ENCODE data around the gene SLC26A4. TPM values are rescaled to one million over a fixed set of nuclear protein-coding genes. Genes with fewer than 3 reads are reported as not detected.

SLC26A4 gene
- total RNA-seq, 1 experiment from 2014 or later = 0.66 TPM

DNA sequence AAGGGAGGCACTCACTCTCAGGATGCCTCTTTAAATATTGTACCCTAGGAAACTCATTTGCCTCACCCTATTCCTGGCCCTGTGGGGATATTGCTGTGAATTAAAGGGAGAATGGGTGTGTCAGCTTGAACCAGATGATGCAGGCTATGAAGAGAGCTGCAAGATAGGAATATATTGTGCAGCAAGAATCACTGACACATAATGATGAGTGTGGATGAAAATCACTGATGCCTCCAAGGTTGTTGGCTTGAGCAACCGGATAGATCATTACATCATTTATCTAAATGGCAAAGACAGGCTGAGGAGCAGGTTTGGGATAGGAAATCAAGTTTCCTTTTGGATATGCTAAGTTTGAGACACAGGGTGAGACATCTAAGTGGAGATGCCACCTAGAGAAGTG lies 6.2 kb downstream of the SLC26A4 start:
- Histone ChIP-seq H3K4me1 (ENCODE audit: control insufficient read depth in 1 of 2, insufficient read depth in 2 of 2, low read length in 2 of 2) (no peaks in the 10 kb centered on the region), H3K9ac (ENCODE audit: low read length) (no peak overlapping the region), H3K9me2 (ENCODE audit: insufficient read depth) (no peaks in the 10 kb centered on the region), H3K4me2 (ENCODE audit: low read length) (no peak overlapping the region), H3K36me3 (ENCODE audit: control insufficient read depth in 1 of 2, insufficient read depth in 2 of 2, low read length in 2 of 2) (no peaks in the 10 kb centered on the region), H3K79me2 (ENCODE audit: insufficient read depth, low read length) (no peaks in the 10 kb centered on the region), H3K27ac (ENCODE audit: low read depth, low read length) (no peak overlapping the region), H3K9me3 (ENCODE audit: control insufficient read depth in 1 of 2, insufficient read depth in 1 of 2, low read depth in 1 of 2, low read length in 2 of 2) (no peaks in the 10 kb centered on the region), H2AFZ (ENCODE audit: low read depth, low read length, poor library complexity, severe bottlenecking) (no peak overlapping the region), H4K20me1 (ENCODE audit: insufficient read depth) (no peaks in the 10 kb centered on the region), H3K4me3 (replicated peaks in 1 of 2; ENCODE audit: low read depth in 1 of 2, low read length in 2 of 2) (no peak overlapping the region), H3K27me3 (ENCODE audit: insufficient read depth, low read length) (no peaks in the 10 kb centered on the region)
- DNase-seq (ENCODE audit: low read depth, low spot score) (no peak), ATAC-seq (no peak)
- ChIA-PET POLR2A (no interaction called here), CTCF (no interaction called here), RAD21 (ENCODE audit: low non-redundant PET in 1 of 2, low total read pairs in 2 of 2, uncharacterized antibody in 2 of 2, unreplicated experiment in 2 of 2) (no interaction called here)
- TF ChIP-seq, protein P1, sequence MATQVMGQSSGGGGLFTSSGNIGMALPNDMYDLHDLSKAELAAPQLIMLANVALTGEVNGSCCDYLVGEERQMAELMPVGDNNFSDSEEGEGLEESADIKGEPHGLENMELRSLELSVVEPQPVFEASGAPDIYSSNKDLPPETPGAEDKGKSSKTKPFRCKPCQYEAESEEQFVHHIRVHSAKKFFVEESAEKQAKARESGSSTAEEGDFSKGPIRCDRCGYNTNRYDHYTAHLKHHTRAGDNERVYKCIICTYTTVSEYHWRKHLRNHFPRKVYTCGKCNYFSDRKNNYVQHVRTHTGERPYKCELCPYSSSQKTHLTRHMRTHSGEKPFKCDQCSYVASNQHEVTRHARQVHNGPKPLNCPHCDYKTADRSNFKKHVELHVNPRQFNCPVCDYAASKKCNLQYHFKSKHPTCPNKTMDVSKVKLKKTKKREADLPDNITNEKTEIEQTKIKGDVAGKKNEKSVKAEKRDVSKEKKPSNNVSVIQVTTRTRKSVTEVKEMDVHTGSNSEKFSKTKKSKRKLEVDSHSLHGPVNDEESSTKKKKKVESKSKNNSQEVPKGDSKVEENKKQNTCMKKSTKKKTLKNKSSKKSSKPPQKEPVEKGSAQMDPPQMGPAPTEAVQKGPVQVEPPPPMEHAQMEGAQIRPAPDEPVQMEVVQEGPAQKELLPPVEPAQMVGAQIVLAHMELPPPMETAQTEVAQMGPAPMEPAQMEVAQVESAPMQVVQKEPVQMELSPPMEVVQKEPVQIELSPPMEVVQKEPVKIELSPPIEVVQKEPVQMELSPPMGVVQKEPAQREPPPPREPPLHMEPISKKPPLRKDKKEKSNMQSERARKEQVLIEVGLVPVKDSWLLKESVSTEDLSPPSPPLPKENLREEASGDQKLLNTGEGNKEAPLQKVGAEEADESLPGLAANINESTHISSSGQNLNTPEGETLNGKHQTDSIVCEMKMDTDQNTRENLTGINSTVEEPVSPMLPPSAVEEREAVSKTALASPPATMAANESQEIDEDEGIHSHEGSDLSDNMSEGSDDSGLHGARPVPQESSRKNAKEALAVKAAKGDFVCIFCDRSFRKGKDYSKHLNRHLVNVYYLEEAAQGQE (IDR thresholded peaks at IDR 0.05; ENCODE audit: low read depth) = no peak
- no peak for TF ChIP-seq EZH2phosphoT487 (IDR thresholded peaks at IDR 0.05; ENCODE audit: borderline replicate concordance)
- TF ChIP-seq, protein P2, sequence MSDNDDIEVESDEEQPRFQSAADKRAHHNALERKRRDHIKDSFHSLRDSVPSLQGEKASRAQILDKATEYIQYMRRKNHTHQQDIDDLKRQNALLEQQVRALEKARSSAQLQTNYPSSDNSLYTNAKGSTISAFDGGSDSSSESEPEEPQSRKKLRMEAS (IDR thresholded peaks at IDR 0.05) = no peak
- intact Hi-C loops (cut with micrococcal nuclease) = no loop called here
- BruUV-seq (replicated peaks) = no TSS peak

- intact Hi-C loops (cut with micrococcal nuclease) = no loop called here
- no peak overlapping the region for H2AFZ ChIP-seq (ENCODE audit: low read depth, low read length, poor library complexity, severe bottlenecking)
- H3K9ac ChIP-seq (ENCODE audit: low read length) = no peak overlapping the region
- POLR2A ChIA-PET = no interaction called here
- ATAC-seq (no peak), DNase-seq (ENCODE audit: low read depth, low spot score) (no peak)
- H3K4me3 ChIP-seq (replicated peaks in 1 of 2; ENCODE audit: low read depth in 1 of 2, low read length in 2 of 2) = no peak overlapping the region
- H3K79me2 ChIP-seq (ENCODE audit: insufficient read depth, low read length) = no peaks in the 10 kb centered on the region
- no peaks in the 10 kb centered on the region for H3K27me3 ChIP-seq (ENCODE audit: insufficient read depth, low read length)
- RAD21 ChIA-PET (ENCODE audit: low non-redundant PET in 1 of 2, low total read pairs in 2 of 2, uncharacterized antibody in 2 of 2, unreplicated experiment in 2 of 2) = no interaction called here
- no peaks in the 10 kb centered on the region for H3K9me2 ChIP-seq (ENCODE audit: insufficient read depth)
- no peaks in the 10 kb centered on the region for H4K20me1 ChIP-seq (ENCODE audit: insufficient read depth)
- no TSS peak for BruUV-seq (replicated peaks)
- CTCF ChIA-PET = no interaction called here
- H3K36me3 ChIP-seq (ENCODE audit: control insufficient read depth in 1 of 2, insufficient read depth in 2 of 2, low read length in 2 of 2) = no peaks in the 10 kb centered on the region
- TF ChIP-seq, protein P2 (IDR thresholded peaks at IDR 0.05) = no peak
- TF ChIP-seq ELF1 (IDR thresholded peaks at IDR 0.05; ENCODE audit: borderline replicate concordance, low read depth) (no peak), SIN3A (IDR thresholded peaks at IDR 0.05; ENCODE audit: low read depth) (no peak), ZFX (IDR thresholded peaks at IDR 0.05) (no peak)
- H3K9me3 ChIP-seq (ENCODE audit: control insufficient read depth in 1 of 2, insufficient read depth in 1 of 2, low read depth in 1 of 2, low read length in 2 of 2) = no peaks in the 10 kb centered on the region
- H3K4me1 ChIP-seq (ENCODE audit: control insufficient read depth in 1 of 2, insufficient read depth in 2 of 2, low read length in 2 of 2) = no peaks in the 10 kb centered on the region
- H3K27ac ChIP-seq (ENCODE audit: low read depth, low read length) = no peak overlapping the region
- no peak overlapping the region for H3K4me2 ChIP-seq (ENCODE audit: low read length)
Measured at GRCh38 chr7:107667341-107667740, 6.7 kb downstream of the SLC26A4 start.
